Measurements from ENCODE around the gene MEGF9.

GRCh38 chr9:120642129-120642770 lies 72.0 kb downstream of the MEGF9 start:
- TF ChIP-seq CTCF (IDR thresholded peaks at IDR 0.05; ENCODE audit: low read length) (no peak), EZH2 (IDR thresholded peaks at IDR 0.05; ENCODE audit: borderline replicate concordance, low read length) (no peak)

Data from OCI-LY1 (cell line).